Ecto neural progenitor cell (in vitro differentiated cells): ENCODE data around the gene KATNBL1.

Experiments used
- DNase-seq: peaks from one replicate; pipeline ENCODE4 v3.0.0-alpha.2; 2018; ENCODE audit warnings: low spot score

KATNBL1 gene

DNA sequence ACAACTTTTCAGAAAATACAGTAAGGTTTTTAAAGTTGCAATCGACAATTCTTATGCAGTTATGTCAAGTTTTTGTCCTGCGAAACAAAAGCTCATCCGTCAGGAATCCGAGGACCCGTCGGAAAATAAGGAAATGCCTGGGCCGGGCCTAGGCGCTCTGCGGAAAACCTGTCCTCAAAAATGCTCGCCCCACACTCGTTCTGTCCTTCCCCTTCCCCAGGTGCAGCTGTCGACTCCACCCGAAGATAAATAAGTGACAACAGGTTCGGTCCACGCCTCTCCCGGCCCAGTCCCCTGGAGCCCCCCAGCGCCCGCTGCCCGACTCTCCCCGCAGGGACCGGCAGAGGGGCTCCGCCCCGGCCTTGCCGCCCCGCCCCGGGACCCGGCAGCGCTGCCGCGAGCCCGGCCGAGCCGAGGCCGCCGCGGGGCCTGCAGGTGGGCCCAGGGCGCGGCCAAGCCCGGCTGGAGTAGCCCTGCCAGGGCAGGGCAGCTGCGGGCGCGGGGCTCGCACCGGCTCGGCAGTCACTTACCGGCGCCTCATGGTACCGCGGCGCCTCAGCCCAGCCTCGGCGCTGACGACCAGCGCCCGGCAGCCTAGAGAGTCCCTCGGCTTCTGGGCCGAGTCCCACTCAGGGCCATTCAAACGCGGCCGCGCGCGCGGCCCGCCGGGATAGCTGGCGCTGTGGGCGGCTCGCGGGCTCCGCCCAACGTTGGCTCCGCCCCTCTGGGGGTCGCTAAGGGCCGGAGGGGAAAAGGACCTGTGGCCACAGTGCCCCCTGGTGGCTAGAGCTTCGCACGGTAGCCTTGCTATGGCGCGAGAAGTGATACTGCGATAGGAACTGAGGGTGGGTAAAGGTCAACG is at the start of gene KATNBL1:
TSS of gene KATNBL1 (minus strand) at position 676 of the 862 bp plus-strand sequence. CDS start 46,420 bp downstream, outside the sequence.
- peak; percentile 99 for DNase-seq

- no peak for DNase-seq
Observed at GRCh38 chr15:34259566-34259965, 49.7 kb upstream of the KATNBL1 start.

- no peak for DNase-seq
Observed at GRCh38 chr15:34258151-34258550, 48.3 kb upstream of the KATNBL1 start.

DNA sequence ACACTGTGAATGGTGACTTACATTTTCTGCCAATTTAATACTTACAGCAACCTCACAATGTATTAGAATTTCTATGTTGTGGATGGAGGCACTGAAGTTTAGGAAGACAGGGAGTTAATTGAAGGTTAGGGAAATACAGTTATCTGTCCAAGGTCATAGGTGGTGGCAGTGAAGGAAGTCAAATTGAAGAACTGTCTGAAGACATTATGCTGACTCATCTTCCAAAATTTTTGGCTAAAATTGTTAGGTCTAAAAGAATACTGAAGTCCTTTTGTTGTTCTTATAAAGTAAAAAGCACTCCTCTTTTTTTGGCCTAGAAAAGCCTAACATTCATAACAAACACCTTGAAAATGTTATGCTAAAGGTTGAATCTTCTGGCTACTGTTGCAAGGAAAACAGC is 42.6 kb upstream of the KATNBL1 start:
- DNase-seq: no peak

DNA sequence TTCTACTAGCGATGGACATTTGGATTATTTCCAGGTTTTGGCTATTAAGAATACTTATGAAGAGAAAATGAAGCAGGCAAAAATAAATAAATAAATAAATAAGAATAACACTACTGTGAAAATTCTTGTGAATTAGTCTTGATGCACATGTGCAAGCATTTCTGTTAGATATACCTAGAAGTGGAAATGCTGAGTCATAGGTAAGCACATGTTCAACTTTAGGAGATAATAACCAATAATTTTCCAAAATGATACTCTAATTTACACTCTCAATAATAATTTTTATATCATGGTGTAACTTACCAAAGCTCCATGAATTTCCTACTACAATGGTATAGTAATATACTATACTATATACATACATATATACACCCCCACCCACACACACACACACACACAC is 38.3 kb upstream of the KATNBL1 start:
- DNase-seq: no peak

DNA sequence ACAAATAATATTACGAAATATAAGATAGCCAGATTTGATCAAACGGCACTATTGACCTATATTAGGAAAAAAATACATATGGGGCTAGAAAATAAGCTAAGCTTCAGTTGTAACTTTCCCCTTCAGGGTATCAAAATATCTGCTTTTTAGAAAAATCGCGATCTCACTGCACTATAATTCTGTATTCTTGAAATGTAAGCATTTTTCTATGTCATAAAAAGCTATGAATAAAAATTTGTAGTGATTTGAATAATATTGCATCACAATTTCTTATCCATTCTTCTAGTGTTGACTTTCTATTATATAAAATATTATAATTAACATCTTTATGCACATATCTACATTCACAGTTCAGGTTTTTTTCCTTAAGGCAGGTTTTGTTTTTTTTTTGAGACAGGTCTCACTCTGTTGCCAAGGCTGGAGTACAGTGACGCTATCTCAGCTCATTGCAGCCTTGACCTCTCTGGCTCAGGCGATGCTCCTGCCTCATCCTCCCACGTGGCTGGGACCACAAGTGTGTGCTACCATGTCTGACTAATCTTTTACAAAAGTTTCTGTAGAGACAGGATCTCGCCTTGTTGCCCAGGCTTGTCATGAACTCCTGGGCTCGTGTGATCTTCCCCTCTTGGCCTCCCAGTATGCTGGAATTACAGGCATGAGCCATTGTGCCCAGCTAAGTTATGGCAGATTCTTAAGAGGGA is 36.5 kb upstream of the KATNBL1 start:
- DNase-seq: no peak

DNA sequence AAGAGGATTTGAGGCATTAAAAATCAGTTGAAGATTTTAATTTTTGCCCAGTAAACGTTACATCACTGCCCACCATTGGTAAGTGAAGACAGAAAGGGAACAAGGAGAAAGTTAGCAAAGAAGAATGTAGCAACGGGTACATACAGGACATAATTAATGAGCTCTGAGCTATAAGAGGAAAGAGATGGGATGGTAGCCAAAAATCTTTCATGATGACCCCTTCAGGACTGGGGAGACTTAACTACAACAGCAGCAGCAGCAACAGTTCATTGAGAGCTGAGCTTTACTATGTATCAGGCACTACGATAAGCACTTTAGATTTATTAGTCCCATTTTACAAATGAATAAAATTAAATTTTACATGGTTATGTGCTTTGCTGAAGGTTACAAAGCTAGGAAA is 33.3 kb upstream of the KATNBL1 start:
- no peak for DNase-seq

DNA sequence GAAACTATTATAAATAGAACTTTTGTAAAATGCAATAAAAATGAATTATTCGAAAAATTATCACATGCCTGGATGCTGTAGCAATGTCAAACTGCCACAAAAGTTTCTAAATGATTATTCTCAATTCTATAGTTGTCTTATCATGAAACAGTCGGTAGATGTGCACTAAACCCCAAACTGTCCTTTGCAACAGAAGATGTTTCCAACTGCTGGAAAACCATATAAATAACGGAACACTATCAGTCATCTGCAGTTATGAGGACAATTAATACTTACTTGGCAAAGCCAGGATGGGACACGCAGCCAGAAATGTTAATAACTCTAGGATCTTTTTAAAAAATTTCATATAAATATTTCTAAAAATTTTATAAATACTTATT is 32.4 kb upstream of the KATNBL1 start:
- DNase-seq: no peak

- no peak for DNase-seq
Observed at GRCh38 chr15:34241376-34242330, 31.8 kb upstream of the KATNBL1 start.

GRCh38 chr15:34240537-34240936 is 30.6 kb upstream of the KATNBL1 start:
- no peak for DNase-seq

DNA sequence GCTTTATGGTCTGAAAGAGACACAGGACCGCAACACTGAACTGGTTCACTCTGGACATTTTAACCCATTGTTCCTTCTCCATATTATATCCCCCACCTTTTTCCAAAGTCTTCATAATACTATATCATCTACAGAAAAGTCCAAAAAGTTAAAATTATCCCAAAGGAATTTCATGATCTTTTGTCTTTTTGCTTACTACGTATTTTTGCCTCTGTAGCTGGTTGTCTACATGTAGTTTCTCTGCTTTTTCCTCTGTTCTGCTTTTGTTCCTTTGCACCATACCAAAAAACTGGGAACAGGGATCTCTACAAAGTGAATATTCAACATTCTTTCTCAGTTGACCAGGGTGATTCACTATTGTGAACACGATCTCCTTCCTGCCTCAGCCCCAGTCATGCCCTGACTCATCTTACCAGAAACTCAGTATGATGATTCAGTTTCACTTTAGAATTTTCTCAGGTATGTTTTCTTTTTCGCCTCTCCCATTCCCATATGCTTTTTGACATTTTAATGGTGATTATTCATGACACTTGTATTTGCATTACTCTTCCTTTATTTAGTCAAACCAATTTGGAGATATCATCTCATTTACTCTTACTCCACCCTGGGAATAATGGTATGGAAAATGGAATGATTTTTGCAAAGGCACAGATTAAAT is 29.4 kb upstream of the KATNBL1 start:
- DNase-seq: no peak

GRCh38 chr15:34233614-34234013 is 23.7 kb upstream of the KATNBL1 start:
- no peak for DNase-seq

DNA sequence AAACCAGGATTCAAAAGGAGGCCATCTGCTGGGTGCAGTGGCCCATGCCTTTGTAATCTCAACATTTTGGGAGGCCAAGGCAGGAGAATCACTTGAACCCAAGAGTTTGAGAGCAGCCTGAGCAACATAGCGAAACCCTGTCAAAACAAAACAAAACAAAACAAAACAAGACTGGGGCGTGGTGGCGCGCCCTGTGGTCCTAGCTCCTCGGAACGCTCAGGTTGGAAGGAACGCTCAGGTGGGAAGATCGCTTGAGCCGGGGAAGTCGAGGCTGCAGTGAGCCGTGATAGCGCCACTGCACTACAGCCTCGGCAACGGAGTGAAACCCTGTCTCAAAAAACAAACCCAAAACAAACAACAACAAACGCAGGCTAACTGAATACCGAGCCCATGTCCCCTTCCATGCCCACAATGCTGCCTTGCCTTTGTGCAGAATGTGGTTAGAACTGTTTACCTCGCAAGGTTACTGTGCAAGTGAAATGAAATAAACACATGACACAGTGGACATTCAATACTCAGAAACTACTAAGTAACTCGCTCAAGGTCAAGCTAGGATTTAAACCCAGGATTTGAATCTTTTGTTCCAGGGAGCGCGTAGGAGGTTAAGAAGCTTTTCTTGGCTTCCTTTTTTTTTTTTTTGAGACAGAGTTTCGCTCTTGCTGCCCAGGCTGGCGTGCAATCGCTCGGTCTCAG is 14.2 kb upstream of the KATNBL1 start:
- no peak for DNase-seq

DNA sequence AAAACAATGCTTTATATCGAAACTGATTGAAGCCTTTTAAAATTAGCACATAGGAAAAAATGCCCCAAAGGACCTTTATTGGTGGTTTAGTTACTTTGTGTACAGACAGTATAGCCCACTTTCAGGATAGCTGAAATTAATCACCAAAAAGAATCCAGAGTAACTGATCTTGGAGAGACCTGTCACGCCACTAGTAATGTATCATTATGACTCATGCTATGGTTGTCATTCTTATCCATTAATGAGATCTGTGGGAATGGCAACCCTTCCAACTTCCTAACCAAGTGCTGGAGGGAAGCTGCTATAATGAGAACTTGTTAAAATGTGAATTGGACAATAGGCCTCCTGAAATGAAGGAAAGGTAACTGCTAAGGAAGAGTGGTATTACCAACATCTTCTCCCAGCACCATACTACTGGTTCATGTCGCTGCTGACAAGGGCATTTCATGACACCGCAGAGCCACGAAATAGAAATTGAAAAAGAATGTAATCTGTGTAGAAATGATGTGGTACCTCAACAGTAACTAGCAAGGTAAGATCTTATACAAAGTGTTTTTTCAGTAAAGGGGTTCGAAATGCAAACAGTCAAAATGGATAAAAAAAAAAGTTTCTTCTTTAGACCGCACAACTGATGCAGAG is 7.8 kb upstream of the KATNBL1 start:
- DNase-seq: no peak

DNA sequence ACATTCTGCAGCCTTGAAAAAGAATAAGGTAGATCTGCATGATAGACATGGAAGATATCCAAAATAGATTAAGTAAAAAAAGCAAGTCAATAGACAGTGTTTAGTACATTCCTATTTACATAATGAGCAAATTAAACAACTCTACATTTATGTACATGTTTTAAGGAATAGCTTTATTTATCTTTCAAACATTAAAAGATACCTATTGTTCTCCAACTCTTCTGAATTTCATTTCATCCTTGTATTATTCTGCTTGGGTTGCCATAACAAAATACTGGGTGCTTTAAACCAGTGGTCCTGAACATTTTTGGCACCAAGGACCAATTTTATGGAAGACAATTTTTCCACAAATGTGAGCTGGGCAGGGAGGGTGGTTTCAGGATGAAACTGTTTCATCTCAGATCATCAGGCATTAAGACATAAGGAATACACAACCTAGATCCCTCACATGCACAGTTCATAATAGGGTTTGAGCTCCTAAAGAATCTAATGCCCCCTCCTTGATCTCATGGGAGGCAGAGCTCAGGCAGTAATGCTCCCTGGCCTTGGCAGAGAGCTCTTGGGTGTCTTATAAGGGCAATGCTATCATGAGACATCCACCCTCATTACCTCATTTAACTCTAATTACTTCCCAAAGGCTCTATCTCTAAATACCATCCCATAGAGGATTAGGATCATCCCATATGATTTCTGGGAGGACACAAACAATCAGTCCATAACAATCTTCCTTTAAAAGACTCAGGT is 6.8 kb upstream of the KATNBL1 start:
- DNase-seq: no peak

GRCh38 chr15:34214135-34214534 is 4.2 kb upstream of the KATNBL1 start:
- no peak for DNase-seq

- no peak for DNase-seq
Observed at GRCh38 chr15:34213690-34214089, 3.8 kb upstream of the KATNBL1 start.

GRCh38 chr15:34206011-34206410 is 3.9 kb downstream of the KATNBL1 start:
- DNase-seq: no peak

DNA sequence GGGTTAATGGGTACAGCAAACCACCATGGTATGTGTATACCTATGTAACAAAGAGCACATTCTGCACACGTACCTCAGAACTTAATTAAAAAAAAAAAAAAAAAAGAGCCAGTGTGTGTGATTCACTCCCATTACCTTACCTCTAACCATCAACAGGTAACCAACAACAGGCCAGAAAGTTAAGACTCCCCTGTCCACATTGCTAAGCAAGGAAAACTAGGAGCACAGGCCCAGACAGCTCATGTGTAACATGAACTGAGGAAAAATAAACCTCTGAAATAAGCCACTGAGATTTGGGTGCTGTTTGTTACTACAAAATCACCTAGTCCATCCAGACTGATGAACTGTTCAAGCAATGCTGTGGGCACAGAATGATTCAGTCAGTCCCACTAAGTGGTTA is 6.0 kb downstream of the KATNBL1 start:
- no peak for DNase-seq

GRCh38 chr15:34203305-34203704 is 6.6 kb downstream of the KATNBL1 start:
- DNase-seq: no peak
